Measurements from ENCODE around the gene LDB2. TPM values are rescaled to one million over a fixed set of nuclear protein-coding genes. Genes with fewer than 3 reads are reported as not detected.

The LDB2 gene
- total and polyA plus RNA-seq, 2 donors, result 29.0 to 142 TPM

DNA sequence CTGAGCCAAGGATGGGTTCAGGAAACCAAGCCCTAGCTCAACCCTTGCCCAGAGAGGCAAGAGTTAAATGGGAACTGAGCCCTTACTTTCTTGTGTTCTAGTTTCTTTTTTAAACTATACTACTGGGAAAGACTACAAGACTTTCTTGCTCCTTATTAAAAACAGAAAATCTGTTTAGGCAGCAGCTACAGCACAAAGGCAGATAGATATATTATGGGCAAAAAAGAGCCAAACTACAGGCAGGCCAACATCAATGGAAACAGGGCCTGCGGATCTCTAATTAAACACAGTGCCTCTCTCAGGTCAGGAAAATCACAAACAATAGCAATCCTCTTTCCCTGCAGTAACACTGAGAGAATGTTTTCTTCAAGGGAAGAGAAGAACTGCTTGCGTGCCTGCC is 226.0 kb downstream of the LDB2 start:
- no peaks in the 10 kb centered on the region for H3K4me1 ChIP-seq (ENCODE audit: insufficient read depth)
- H3K36me3 ChIP-seq (ENCODE audit: insufficient read depth), result no peaks in the 10 kb centered on the region
- no peak overlapping the region for H3K27ac ChIP-seq (ENCODE audit: low read depth)
- DNase-seq (ENCODE audit: extremely low spot score), result no peak
- WGBS, result 50% methylated on average over 2 of the region's 2 CpGs
- no peak overlapping the region for H3K4me3 ChIP-seq (ENCODE audit: low read depth, low read length)

DNA sequence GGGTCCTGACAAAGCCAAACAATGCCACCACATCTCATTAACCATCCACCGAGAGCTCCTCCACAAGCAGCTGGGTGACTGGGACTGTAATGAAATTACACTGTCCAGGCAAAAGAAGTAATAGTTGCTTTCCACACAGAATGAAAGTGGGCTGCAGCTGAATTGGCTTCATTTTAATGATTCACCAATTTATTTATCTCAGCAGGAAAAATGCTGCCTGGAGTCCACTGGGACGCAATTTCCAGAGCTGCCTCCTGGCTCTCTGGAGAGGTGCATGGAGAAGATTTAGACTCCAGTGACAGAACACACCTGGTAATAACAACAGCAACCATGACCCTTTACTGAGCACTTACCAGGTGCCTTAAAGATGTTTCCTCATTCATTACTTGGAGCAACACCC is 226.7 kb downstream of the LDB2 start:
- Histone ChIP-seq H3K4me3 (ENCODE audit: low read depth, low read length) (no peak overlapping the region), H3K27ac (ENCODE audit: low read depth) (no peak overlapping the region), H3K36me3 (ENCODE audit: insufficient read depth) (no peaks in the 10 kb centered on the region), H3K4me1 (ENCODE audit: insufficient read depth) (no peaks in the 10 kb centered on the region)
- WGBS, result 58% methylated on average over 2 of the region's 2 CpGs
- no peak for DNase-seq (ENCODE audit: extremely low spot score)

DNA sequence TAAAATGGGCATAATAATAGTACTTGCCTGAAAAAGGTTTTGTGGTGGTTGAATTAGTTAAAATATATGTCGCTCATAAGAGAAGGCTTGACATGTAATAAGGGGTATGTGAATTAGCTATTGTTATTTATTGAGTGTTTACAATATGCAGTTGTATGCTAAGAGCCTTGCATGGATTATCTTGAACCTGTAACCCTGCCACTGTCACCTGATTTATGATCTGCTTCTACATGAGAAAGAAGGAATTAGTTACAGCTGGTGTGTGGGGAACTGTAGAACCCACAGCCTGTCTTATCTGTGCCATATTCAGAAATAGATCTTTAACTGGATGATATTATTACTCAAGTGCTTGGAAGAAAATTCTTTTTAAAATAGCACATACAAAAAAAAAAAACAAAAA is 227.7 kb downstream of the LDB2 start:
- WGBS, result 91% methylated on average over 1 of the region's 1 CpG
- no peak overlapping the region for H3K4me3 ChIP-seq (ENCODE audit: low read depth, low read length)
- no peak for DNase-seq (ENCODE audit: extremely low spot score)

DNA sequence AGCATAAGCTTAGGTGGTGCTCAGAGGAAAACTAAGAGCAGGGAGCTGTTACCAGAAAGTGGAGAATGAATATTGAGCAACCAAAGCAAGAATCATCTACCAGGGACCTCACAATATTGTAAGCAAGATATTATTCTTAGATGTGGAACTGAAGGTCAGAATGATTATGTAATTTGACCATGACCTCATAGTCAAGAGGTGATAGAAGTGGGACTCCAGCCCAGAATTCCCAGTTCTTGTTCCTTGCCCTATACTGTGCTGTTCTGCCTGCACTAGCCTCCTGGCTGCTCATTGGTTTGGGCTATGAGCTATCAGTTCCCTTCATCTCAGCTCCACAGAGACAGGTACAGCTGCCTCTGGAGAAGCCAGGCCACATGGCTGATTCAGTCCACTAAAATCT is 229.4 kb downstream of the LDB2 start:
- H3K36me3 ChIP-seq (ENCODE audit: insufficient read depth), result no peaks in the 10 kb centered on the region
- no peak overlapping the region for H3K27ac ChIP-seq (ENCODE audit: low read depth)
- H3K4me1 ChIP-seq (ENCODE audit: insufficient read depth), result no peaks in the 10 kb centered on the region
- H3K4me3 ChIP-seq (ENCODE audit: low read depth, low read length), result no peak overlapping the region
- no peak for DNase-seq (ENCODE audit: extremely low spot score)

More for the DNA sequence above, 227.7 kb downstream of the LDB2 start:
- no peak overlapping the region for H3K27ac ChIP-seq (ENCODE audit: low read depth)
- no peaks in the 10 kb centered on the region for H3K36me3 ChIP-seq (ENCODE audit: insufficient read depth)
- no peaks in the 10 kb centered on the region for H3K4me1 ChIP-seq (ENCODE audit: insufficient read depth)

DNA sequence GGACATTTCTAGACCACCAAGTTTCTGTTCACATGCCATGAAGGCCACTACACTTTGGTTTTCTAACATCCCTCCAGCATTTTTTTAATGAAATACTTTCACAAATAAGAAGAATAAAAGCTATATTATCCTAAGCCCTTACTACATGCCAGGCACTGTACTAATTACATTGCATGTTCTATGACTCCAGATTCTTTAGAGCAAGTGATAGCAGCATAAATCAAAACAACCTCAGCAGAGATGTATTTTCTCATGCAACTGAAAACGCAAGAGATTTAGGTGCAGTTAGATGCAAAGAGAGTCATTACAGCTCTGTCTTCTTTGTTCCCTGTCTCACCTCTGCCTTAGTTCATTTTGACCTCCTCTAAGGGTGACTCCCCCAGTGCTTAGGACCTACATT is 230.0 kb downstream of the LDB2 start:
- Histone ChIP-seq H3K4me3 (ENCODE audit: low read depth, low read length) (no peak overlapping the region), H3K27ac (ENCODE audit: low read depth) (no peak overlapping the region), H3K4me1 (ENCODE audit: insufficient read depth) (no peaks in the 10 kb centered on the region), H3K36me3 (ENCODE audit: insufficient read depth) (no peaks in the 10 kb centered on the region)
- DNase-seq (ENCODE audit: extremely low spot score), result no peak
- WGBS, result 71% methylated on average over 1 of the region's 1 CpG

DNA sequence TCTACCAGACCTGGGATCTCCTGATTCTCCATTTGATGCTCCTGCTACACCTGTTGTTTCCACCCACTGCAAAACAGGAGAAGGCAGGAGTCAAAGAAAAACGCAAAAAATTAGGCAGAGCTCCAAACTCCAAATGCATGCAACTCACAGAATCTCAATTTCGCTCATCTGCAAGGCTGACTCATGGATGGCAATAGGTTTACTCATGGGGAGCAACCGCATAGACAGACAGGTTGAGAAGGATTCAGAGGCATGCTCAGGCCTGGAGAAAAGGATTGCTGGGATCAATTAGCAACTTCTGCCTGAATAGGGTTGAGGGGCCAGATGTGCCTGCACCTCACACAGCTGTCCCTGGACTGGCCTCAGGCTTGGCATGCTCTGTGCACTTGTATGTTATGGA is 231.0 kb downstream of the LDB2 start:
- Histone ChIP-seq H3K4me3 (ENCODE audit: low read depth, low read length) (no peak overlapping the region), H3K27ac (ENCODE audit: low read depth) (no peak overlapping the region), H3K36me3 (ENCODE audit: insufficient read depth) (no peaks in the 10 kb centered on the region), H3K4me1 (ENCODE audit: insufficient read depth) (no peaks in the 10 kb centered on the region)
- 95% methylated on average over 3 of the region's 3 CpGs for WGBS
- DNase-seq (ENCODE audit: extremely low spot score), result no peak

DNA sequence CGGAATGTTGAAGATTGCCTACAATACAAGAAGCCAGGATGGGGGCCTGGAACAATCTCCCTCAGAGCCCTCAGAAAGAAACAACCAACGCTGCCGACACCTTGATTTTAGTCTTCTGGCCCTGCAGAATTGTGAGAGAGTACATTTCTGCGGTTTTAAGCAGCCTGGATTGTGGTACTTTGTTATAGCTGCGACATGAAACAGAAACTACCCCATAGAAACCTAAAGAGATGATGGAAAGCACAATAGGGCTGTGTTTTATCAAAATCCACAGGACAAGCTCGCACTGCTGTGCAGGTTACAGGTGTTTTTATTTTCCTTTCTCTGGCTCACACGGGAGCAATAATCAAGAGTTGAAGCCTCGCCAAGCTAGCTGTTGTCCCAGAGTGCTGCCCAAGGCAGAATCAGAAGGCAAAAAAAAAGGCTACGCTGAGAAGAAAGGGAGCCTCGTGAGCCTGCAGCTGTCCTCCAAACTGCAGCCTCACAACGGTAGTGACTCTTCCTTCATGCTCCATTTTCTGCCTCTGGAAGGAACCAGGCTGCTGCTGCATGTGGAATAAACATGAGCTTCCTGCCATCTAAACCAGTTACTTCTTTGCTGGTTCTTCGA is 232.4 kb downstream of the LDB2 start:
- DNase-seq (ENCODE audit: extremely low spot score), result no peak
- H3K4me3 ChIP-seq (ENCODE audit: low read depth, low read length), result no peak overlapping the region
- H3K4me1 ChIP-seq (ENCODE audit: insufficient read depth), result no peaks in the 10 kb centered on the region
- no peak overlapping the region for H3K27ac ChIP-seq (ENCODE audit: low read depth)
- WGBS, result 86% methylated on average over 12 of the region's 12 CpGs
- no peaks in the 10 kb centered on the region for H3K36me3 ChIP-seq (ENCODE audit: insufficient read depth)

DNA sequence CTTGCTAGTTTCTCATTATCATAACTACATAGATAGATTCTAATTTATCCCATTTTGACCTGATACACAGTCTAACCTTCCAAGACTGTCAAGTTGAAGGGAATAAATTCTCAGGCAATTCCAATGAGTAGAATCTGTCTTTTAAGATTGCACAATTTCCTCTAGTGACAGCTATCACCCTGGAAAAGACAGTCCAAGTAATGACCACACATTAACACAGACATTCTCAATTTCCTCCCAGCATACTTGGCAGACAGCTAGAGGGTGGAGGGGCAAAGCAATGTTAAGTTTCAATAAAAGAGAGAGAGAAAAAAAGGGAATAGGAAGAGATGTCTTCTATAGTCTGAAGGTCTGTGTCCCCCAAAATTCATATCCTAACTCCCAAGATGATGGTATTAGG is 234.7 kb downstream of the LDB2 start:
- no peak for DNase-seq (ENCODE audit: extremely low spot score)
- H3K4me3 ChIP-seq (ENCODE audit: low read depth, low read length), result no peak overlapping the region
- no peak overlapping the region for H3K27ac ChIP-seq (ENCODE audit: low read depth)
- no peaks in the 10 kb centered on the region for H3K4me1 ChIP-seq (ENCODE audit: insufficient read depth)
- no peaks in the 10 kb centered on the region for H3K36me3 ChIP-seq (ENCODE audit: insufficient read depth)

DNA sequence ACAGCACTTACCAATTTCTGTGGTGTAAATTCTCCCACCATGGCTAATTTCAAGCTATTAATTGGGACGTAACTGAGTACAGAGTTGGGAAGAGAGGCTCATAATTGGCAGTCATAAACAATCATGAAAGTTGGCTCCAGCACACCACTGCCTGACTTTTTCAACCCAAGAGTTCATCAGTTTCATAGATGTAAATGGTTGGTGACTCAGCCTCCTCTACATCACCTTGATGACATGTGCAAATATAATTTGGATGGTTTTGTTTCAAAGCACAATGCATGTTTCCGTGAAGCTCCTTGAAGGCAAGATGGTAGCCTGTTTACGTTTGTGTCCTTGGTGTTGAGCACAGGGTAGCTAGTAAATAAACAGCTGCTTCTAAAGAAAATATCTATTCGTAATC is 235.1 kb downstream of the LDB2 start:
- Histone ChIP-seq H3K4me1 (ENCODE audit: insufficient read depth) (no peaks in the 10 kb centered on the region), H3K27ac (ENCODE audit: low read depth) (no peak overlapping the region), H3K4me3 (ENCODE audit: low read depth, low read length) (no peak overlapping the region), H3K36me3 (ENCODE audit: insufficient read depth) (no peaks in the 10 kb centered on the region)
- DNase-seq (ENCODE audit: extremely low spot score), result no peak
- 92% methylated on average over 4 of the region's 4 CpGs for WGBS

DNA sequence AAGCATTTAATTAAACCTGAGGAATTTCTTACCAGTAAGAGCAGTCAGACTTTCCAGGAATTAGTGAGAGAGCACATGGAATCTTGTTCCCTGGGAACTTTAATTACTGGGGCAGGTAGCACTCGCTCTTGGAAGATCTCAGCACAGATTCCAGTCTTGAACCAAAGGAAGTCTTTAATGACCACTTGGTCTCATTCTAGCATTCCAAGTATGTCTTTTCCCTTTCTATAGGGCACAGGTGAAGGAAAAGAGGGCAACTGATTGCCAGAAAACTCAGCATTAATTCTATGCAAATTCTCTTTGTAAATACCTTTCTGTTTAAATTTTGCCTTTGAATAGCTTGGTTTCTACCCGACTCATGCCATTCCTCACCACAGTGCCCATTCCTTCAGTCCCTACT is 236.6 kb downstream of the LDB2 start:
- DNase-seq (ENCODE audit: extremely low spot score), result no peak
- Histone ChIP-seq H3K27ac (ENCODE audit: low read depth) (no peak overlapping the region), H3K4me1 (ENCODE audit: insufficient read depth) (no peaks in the 10 kb centered on the region), H3K4me3 (ENCODE audit: low read depth, low read length) (no peak overlapping the region), H3K36me3 (ENCODE audit: insufficient read depth) (no peaks in the 10 kb centered on the region)
- WGBS, result 97% methylated on average over 2 of the region's 2 CpGs

DNA sequence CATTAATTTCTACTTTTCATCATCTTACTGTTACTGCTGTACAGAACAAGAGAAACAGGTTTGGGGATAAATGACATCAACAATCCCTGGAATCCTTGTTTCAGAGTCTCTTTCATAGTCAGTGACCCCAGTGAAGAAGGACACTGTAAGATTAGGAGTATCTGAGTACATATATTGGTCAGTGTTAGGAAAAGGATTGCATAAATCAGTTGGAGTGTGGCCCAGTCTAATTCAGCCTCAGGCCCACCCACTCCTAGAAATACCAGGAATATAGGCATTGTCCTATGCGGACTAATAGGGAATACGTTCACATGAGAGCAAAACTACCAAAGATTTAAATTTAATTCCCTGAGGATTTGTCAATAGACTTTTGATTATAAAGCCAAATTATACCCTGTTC is 237.8 kb downstream of the LDB2 start:
- no peak overlapping the region for H3K4me3 ChIP-seq (ENCODE audit: low read depth, low read length)
- no peaks in the 10 kb centered on the region for H3K4me1 ChIP-seq (ENCODE audit: insufficient read depth)
- WGBS, result 97% methylated on average over 2 of the region's 2 CpGs
- H3K36me3 ChIP-seq (ENCODE audit: insufficient read depth), result no peaks in the 10 kb centered on the region
- no peak overlapping the region for H3K27ac ChIP-seq (ENCODE audit: low read depth)
- DNase-seq (ENCODE audit: extremely low spot score), result no peak

DNA sequence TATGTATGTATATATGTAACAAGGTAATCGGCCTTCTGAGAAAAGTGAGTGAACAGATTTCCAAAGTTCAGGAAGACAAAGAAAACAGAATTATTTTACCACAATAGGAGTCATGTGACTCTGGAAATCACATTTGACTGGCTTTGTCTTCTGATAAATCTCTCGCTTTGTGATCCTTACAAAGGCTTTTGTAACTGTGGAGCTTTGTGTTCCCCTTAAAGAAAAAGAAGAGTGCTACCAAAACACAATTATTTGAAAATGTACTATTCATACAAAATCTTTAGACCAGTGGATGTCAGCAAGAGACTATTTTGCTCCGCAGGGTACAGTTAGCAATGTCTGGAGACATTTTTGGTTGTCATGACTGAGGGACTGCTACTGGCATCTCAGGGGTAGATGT is 238.8 kb downstream of the LDB2 start:
- H3K4me1 ChIP-seq (ENCODE audit: insufficient read depth), result no peaks in the 10 kb centered on the region
- DNase-seq (ENCODE audit: extremely low spot score), result no peak
- no peak overlapping the region for H3K4me3 ChIP-seq (ENCODE audit: low read depth, low read length)
- H3K27ac ChIP-seq (ENCODE audit: low read depth), result no peak overlapping the region
- 80% methylated on average over 3 of the region's 3 CpGs for WGBS
- H3K36me3 ChIP-seq (ENCODE audit: insufficient read depth), result no peaks in the 10 kb centered on the region

DNA sequence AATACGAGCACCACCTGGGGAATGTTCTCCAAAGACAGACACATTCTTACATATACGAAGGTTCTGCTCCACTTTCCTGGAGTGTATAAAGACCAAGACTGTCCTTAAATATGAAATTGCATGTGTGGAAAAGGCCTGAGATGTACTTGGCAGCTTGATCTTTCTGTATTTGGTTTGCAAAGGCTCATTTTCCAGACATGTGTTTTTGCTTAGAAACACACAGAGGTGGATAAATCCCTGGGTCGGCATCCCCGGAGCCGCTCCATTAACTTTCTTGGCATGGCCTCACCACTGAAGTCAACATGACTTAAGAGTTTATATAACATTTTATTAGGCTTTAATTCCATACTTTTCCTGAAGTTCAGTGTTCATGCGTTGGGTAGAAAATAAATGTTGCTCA is 239.4 kb downstream of the LDB2 start:
- DNase-seq (ENCODE audit: extremely low spot score), result peak; percentile 74
- Histone ChIP-seq H3K4me1 (ENCODE audit: insufficient read depth) (no peaks in the 10 kb centered on the region), H3K4me3 (ENCODE audit: low read depth, low read length) (no peak overlapping the region), H3K36me3 (ENCODE audit: insufficient read depth) (no peaks in the 10 kb centered on the region), H3K27ac (ENCODE audit: low read depth) (no peak overlapping the region)
- 37% methylated on average over 6 of the region's 6 CpGs for WGBS

DNA sequence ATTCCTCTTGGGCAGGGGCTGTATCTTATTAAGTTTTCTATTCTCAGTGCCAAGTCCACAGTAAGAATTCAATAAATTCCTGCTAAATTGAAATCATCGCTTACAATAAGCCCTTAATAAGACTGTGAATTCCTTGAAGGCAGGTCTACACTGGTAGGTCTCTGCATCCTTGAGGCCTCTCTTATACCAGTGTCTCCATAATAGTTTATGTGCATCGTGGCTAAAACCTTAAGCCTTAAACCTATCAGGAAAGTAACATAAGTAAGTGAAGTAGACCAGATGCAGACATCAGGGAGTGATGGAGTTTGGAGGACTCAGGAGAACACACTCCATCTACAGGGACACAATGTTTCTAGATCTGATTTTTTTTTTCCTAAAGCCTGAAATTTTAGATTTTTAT is 240.3 kb downstream of the LDB2 start:
- Histone ChIP-seq H3K27ac (ENCODE audit: low read depth) (no peak overlapping the region), H3K4me1 (ENCODE audit: insufficient read depth) (peaks cover 2% of the 10 kb centered on the region), H3K4me3 (ENCODE audit: low read depth, low read length) (no peak overlapping the region), H3K36me3 (ENCODE audit: insufficient read depth) (no peaks in the 10 kb centered on the region)
- WGBS, result 66% methylated on average over 2 of the region's 2 CpGs
- DNase-seq (ENCODE audit: extremely low spot score), result no peak

DNA sequence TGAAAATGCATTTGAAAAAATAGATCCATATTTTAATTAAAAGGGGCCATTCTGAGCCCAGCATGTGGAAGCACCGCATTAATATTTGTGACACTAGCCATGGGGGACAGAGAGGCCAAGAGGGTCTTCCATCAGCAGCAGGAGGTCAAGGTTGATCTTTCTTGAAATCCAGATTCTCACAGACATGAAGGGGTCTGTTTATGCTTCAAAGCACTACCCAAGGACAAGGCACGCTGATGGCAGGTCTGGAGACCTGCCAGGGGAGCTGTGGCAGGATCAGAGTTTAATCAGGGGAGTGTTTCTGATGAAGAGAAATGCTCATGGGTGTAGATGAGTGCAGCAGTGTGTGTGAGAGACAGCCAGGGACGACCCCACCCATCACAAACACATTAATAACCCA is 243.3 kb downstream of the LDB2 start:
- no peak for DNase-seq (ENCODE audit: extremely low spot score)
- Histone ChIP-seq H3K4me1 (ENCODE audit: insufficient read depth) (peaks cover 3% of the 10 kb centered on the region), H3K36me3 (ENCODE audit: insufficient read depth) (no peaks in the 10 kb centered on the region), H3K4me3 (ENCODE audit: low read depth, low read length) (no peak overlapping the region), H3K27ac (ENCODE audit: low read depth) (no peak overlapping the region)
- WGBS, result 78% methylated on average over 3 of the region's 3 CpGs

Data from urinary bladder (tissue), 4 donors.